ENCODE measurements around the gene ZMAT2. TPM values are rescaled to one million over a fixed set of nuclear protein-coding genes. Genes with fewer than 3 reads are reported as not detected.

ZMAT2 gene
- total RNA-seq, 2 donors from 2014 or later = 50.9 to 72.1 TPM

DNA sequence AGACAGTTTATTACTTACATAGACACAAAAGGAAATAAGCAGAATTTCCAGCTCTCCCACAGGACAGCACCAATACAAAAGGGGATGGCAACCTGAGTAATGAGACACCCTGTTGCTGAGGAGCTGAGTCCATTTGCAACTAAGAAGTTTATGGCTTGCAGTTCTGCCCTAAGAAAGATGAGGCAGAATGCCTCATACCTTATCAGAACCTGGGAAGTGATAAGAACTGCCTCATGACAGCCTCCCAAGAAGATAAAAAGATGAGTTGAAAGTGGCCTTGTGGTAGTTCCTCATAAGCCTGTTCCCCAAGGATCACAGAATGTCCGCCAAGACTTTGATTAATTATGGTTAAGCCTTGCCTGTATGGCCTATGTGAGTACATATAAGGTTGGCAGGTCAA lies 41.7 kb downstream of the ZMAT2 start:
- no peak overlapping the region for H3K27ac Mint-ChIP-seq
- peaks cover 20 to 25% of the 10 kb centered on the region in 2 donors for H3K36me3 Mint-ChIP-seq
- no peak for ATAC-seq
- peaks cover 15 to 19% of the 10 kb centered on the region in 2 donors for H3K9me3 Mint-ChIP-seq
- no peak for DNase-seq (ENCODE audit: low spot score in 2 of 2)

DNA sequence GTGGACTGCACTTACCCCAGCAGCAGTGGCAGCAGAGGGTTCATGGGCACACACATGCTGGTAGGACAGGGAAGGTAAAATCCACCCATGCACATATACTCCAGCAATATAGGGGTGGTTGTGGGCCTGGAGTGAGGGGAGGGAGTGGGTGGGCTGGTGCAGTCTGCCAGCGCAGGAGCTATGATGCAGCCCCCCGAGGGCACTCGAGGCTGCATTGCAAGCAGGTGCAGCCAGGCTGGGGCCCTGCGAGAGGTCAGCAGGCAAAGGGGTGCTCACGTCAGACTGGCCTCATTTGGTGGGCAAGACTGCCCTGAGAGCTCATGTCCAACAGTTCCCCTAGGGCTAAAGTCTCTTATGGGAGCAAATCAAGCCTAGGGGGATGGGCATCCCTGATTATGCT lies 53.3 kb downstream of the ZMAT2 start:
- Mint-ChIP-seq H3K27ac (no peak overlapping the region), H3K9me3 (peaks cover 66 to 77% of the 10 kb centered on the region in 2 donors), H3K36me3 (peaks cover 46 to 72% of the 10 kb centered on the region in 2 donors)
- ATAC-seq (no peak), DNase-seq (ENCODE audit: low spot score in 2 of 2) (no peak)

Other genes with a start within 250 kb of the ZMAT2 start
- gene EIF4EBP3, start 152.8 kb upstream of the ZMAT2 start, total RNA-seq = 10 to 100 TPM; 13.0 to 14.8 TPM
- 10 to 100 TPM; 29.3 to 55.0 TPM for gene SRA1, start 143.0 kb upstream of the ZMAT2 start, total RNA-seq
- gene APBB3, start 135.8 kb upstream of the ZMAT2 start, total RNA-seq = 10 to 100 TPM; 36.6 to 38.1 TPM
- gene SLC35A4, start 135.6 kb upstream of the ZMAT2 start, total RNA-seq = 10 to 100 TPM; 62.5 to 70.3 TPM
- 1 to 10 TPM in 1 of 2 donors, under 1 TPM in 1; 0.56 to 1.6 TPM for gene CD14, start 67.3 kb upstream of the ZMAT2 start, total RNA-seq
- gene TMCO6, start 61.0 kb upstream of the ZMAT2 start, total RNA-seq = 10 to 100 TPM; 28.7 to 30.2 TPM
- gene NDUFA2, start 52.8 kb upstream of the ZMAT2 start, total RNA-seq = 10 to 100 TPM; 68.4 to 71.8 TPM
- 100 to 1,000 TPM in 1 of 2 donors, 10 to 100 TPM in 1; 87.6 to 108 TPM for gene IK, start 52.6 kb upstream of the ZMAT2 start, total RNA-seq
- gene WDR55, start 35.5 kb upstream of the ZMAT2 start, total RNA-seq = 10 to 100 TPM; 32.5 to 36.3 TPM
- 1 to 10 TPM in 1 of 2 donors, under 1 TPM in 1; 0.82 to 3.4 TPM for gene DND1, start 26.9 kb upstream of the ZMAT2 start, total RNA-seq
- 10 to 100 TPM; 78.9 to 94.6 TPM for gene HARS1, start 9.1 kb upstream of the ZMAT2 start, total RNA-seq
- 10 to 100 TPM; 29.8 to 34.1 TPM for gene HARS2, start 9.0 kb upstream of the ZMAT2 start, total RNA-seq
- gene PCDHA1, start 85.7 kb downstream of the ZMAT2 start, total RNA-seq = not detected
- gene PCDHA2, start 94.4 kb downstream of the ZMAT2 start, total RNA-seq = under 1 TPM in 1 of 2 donors, not detected in 1; 0.09 TPM
- not detected for gene PCDHA3, start 100.6 kb downstream of the ZMAT2 start, total RNA-seq
- gene PCDHA4, start 106.6 kb downstream of the ZMAT2 start, total RNA-seq = not detected
- not detected for gene PCDHA5, start 121.2 kb downstream of the ZMAT2 start, total RNA-seq
- gene PCDHA6, start 127.5 kb downstream of the ZMAT2 start, total RNA-seq = not detected
- not detected for gene PCDHA7, start 133.8 kb downstream of the ZMAT2 start, total RNA-seq
- not detected for gene PCDHA8, start 140.7 kb downstream of the ZMAT2 start, total RNA-seq
- not detected for gene PCDHA9, start 147.9 kb downstream of the ZMAT2 start, total RNA-seq
- not detected for gene PCDHA10, start 155.4 kb downstream of the ZMAT2 start, total RNA-seq
- not detected for gene PCDHA11, start 168.5 kb downstream of the ZMAT2 start, total RNA-seq
- gene PCDHA12, start 174.9 kb downstream of the ZMAT2 start, total RNA-seq = not detected
- gene PCDHA13, start 181.7 kb downstream of the ZMAT2 start, total RNA-seq = not detected
- gene PCDHAC1, start 225.9 kb downstream of the ZMAT2 start, total RNA-seq = not detected